Effector memory CD4-positive, alpha-beta T cell (primary cell): ENCODE data around the gene XKR8.

Experiments used
- DNase-seq, 3 donors: peaks; one replicate each; pipeline ENCODE4 v3.0.0-alpha.2; 2020
- H3K27ac ChIP-seq: 2 replicates; pipeline ENCODE4 v1.7.0; 2013; ENCODE audit warnings: mild to moderate bottlenecking, low read length, moderate library complexity; ENCODE audit not compliant: insufficient read depth, poor library complexity, severe bottlenecking
- H3K27me3 ChIP-seq: replicated peaks from 2 replicates; pipeline ENCODE4 v1.7.0; 2013; ENCODE audit warnings: mild to moderate bottlenecking, low read length; ENCODE audit not compliant: insufficient read depth, control insufficient read depth, poor library complexity, severe bottlenecking
- H3K36me3 ChIP-seq: 2 replicates; pipeline ENCODE4 v1.7.0; 2013; ENCODE audit warnings: mild to moderate bottlenecking, low read length, moderate library complexity; ENCODE audit not compliant: control insufficient read depth, insufficient read depth
- H3K4me1 ChIP-seq: 2 replicates; pipeline ENCODE4 v1.7.0; 2013; ENCODE audit warnings: low read length, mild to moderate bottlenecking; ENCODE audit not compliant: control insufficient read depth, insufficient read depth, poor library complexity, severe bottlenecking
- H3K4me3 ChIP-seq: 2 replicates; pipeline ENCODE4 v1.7.0; 2013; ENCODE audit warnings: low read length, low read depth, mild to moderate bottlenecking; ENCODE audit not compliant: insufficient read depth, poor library complexity, severe bottlenecking
- H3K9me3 ChIP-seq: 2 replicates; pipeline ENCODE4 v1.7.0; 2013; ENCODE audit warnings: mild to moderate bottlenecking, low read length, moderate library complexity; ENCODE audit not compliant: control insufficient read depth
- total RNA-seq, 3 donors: gene quantifications; one replicate each; lab custom pipeline; 2026; lab: John Stamatoyannopoulos, UW

XKR8 gene
- 8.2 to 11.2 (median 9.9) reads per million in 3 donors for total RNA-seq

GRCh38 chr1:27959792-27960603 lies at the start of gene XKR8:
Gene XKR8, plus strand, starts transcription at chr1:27959973. Its CDS starts 97 bp downstream, at chr1:27960070.
- Histone ChIP-seq H3K27me3 (no peaks in the 10 kb centered on the region), H3K36me3 (peaks cover 8% of the 10 kb centered on the region), H3K4me3 (peak within 1 kb of the TSS; percentile 80), H3K9me3 (no peaks in the 10 kb centered on the region), H3K27ac (peak within 1 kb of the TSS; percentile 78), H3K4me1 (peaks cover 15% of the 10 kb centered on the region)
- peak; percentile 70 to 77 (median 76) for DNase-seq

GRCh38 chr1:27912429-27912828 lies 47.3 kb upstream of the XKR8 start:
- no peak overlapping the region for H3K27ac ChIP-seq

GRCh38 chr1:27915082-27915575 lies 44.6 kb upstream of the XKR8 start:
- Histone ChIP-seq H3K36me3 (peaks cover 5% of the 10 kb centered on the region), H3K27me3 (no peaks in the 10 kb centered on the region), H3K27ac (peak overlapping the region; percentile 55), H3K9me3 (no peaks in the 10 kb centered on the region), H3K4me3 (no peak overlapping the region), H3K4me1 (peaks cover 6% of the 10 kb centered on the region)
- no peak for DNase-seq

More at GRCh38 chr1:27912429-27912828, 47.3 kb upstream of the XKR8 start:
- no peaks in the 10 kb centered on the region for H3K9me3 ChIP-seq
- peaks cover 21% of the 10 kb centered on the region for H3K36me3 ChIP-seq
- H3K27me3 ChIP-seq = no peaks in the 10 kb centered on the region
- peaks cover 6% of the 10 kb centered on the region for H3K4me1 ChIP-seq
- DNase-seq = no peak
- no peak overlapping the region for H3K4me3 ChIP-seq

GRCh38 chr1:27922272-27922671 lies 37.5 kb upstream of the XKR8 start:
- Histone ChIP-seq H3K4me1 (no peaks in the 10 kb centered on the region), H3K4me3 (no peak overlapping the region), H3K9me3 (no peaks in the 10 kb centered on the region), H3K27ac (no peak overlapping the region), H3K27me3 (no peaks in the 10 kb centered on the region), H3K36me3 (no peaks in the 10 kb centered on the region)
- no peak for DNase-seq

GRCh38 chr1:27928216-27928954 lies 31.4 kb upstream of the XKR8 start:
- Histone ChIP-seq H3K9me3 (no peaks in the 10 kb centered on the region), H3K36me3 (no peaks in the 10 kb centered on the region), H3K27me3 (no peaks in the 10 kb centered on the region), H3K4me3 (no peak overlapping the region), H3K27ac (no peak overlapping the region), H3K4me1 (no peaks in the 10 kb centered on the region)
- DNase-seq = no peak

GRCh38 chr1:27931184-27931583 lies 28.6 kb upstream of the XKR8 start:
- no peak overlapping the region for H3K27ac ChIP-seq
- no peaks in the 10 kb centered on the region for H3K27me3 ChIP-seq
- no peak for DNase-seq
- no peaks in the 10 kb centered on the region for H3K9me3 ChIP-seq
- H3K4me3 ChIP-seq = no peak overlapping the region
- H3K4me1 ChIP-seq = peaks cover 5% of the 10 kb centered on the region
- no peaks in the 10 kb centered on the region for H3K36me3 ChIP-seq

GRCh38 chr1:27931759-27932158 lies 28.0 kb upstream of the XKR8 start:
- Histone ChIP-seq H3K36me3 (no peaks in the 10 kb centered on the region), H3K9me3 (no peaks in the 10 kb centered on the region), H3K27me3 (no peaks in the 10 kb centered on the region), H3K4me3 (no peak overlapping the region), H3K27ac (no peak overlapping the region), H3K4me1 (peaks cover 5% of the 10 kb centered on the region)
- DNase-seq = no peak

GRCh38 chr1:27934818-27935549 lies 24.8 kb upstream of the XKR8 start, which contains the start of gene SMPDL3B:
Gene SMPDL3B, plus strand, starts transcription at chr1:27935000. Its CDS starts 184 bp downstream, at chr1:27935184.
- no peak for DNase-seq
- Histone ChIP-seq H3K27ac (no peak within 1 kb of the TSS), H3K4me1 (peaks cover 5% of the 10 kb centered on the region), H3K36me3 (no peaks in the 10 kb centered on the region), H3K27me3 (no peaks in the 10 kb centered on the region), H3K4me3 (no peak within 1 kb of the TSS), H3K9me3 (no peaks in the 10 kb centered on the region)

GRCh38 chr1:27935721-27936120 lies 24.1 kb upstream of the XKR8 start:
- no peak overlapping the region for H3K4me3 ChIP-seq
- H3K4me1 ChIP-seq = peaks cover 10% of the 10 kb centered on the region
- no peak overlapping the region for H3K27ac ChIP-seq
- no peaks in the 10 kb centered on the region for H3K36me3 ChIP-seq
- DNase-seq = no peak
- no peaks in the 10 kb centered on the region for H3K9me3 ChIP-seq
- H3K27me3 ChIP-seq = no peaks in the 10 kb centered on the region
